Mammary epithelial cell (primary cell): Measurements from ENCODE around the gene IP6K3.

Experiments used
- CTCF ChIP-seq, 2 donors: IDR thresholded peaks in 1 of 2; conservative IDR thresholded peaks in 1 of 2; 2 replicates each; pipeline ENCODE4 v1.5.1; 2011 to 2012; ENCODE audit warnings: inconsistent platforms in 2 of 2, low read length in 2 of 2, mild to moderate bottlenecking in 2 of 2, control low read depth in 1 of 2, low read depth in 1 of 2; ENCODE audit not compliant: insufficient read depth in 1 of 2; ENCODE audit errors: extremely low read depth in 1 of 2
- EZH2 ChIP-seq: IDR thresholded peaks from 2 replicates; pipeline ENCODE4 v1.6.1; 2012; ENCODE audit warnings: low read length, inconsistent platforms, borderline replicate concordance

- TF ChIP-seq CTCF (conservative IDR thresholded peaks at IDR 0.05 in 1 of 2, IDR thresholded peaks at IDR 0.05 in 1 of 2; ENCODE audit: extremely low read depth in 1 of 2, insufficient read depth in 1 of 2, low read depth in 1 of 2, low read length in 2 of 2) (no peak), EZH2 (no peak)
Observed at GRCh38 chr6:33676416-33677142, 70.1 kb downstream of the IP6K3 start.
